Measurements from ENCODE around the gene NR0B2.
A peak's percentile ranks its signal among the peaks of the same experiment; 100 is the strongest.

Gene NR0B2

DNA sequence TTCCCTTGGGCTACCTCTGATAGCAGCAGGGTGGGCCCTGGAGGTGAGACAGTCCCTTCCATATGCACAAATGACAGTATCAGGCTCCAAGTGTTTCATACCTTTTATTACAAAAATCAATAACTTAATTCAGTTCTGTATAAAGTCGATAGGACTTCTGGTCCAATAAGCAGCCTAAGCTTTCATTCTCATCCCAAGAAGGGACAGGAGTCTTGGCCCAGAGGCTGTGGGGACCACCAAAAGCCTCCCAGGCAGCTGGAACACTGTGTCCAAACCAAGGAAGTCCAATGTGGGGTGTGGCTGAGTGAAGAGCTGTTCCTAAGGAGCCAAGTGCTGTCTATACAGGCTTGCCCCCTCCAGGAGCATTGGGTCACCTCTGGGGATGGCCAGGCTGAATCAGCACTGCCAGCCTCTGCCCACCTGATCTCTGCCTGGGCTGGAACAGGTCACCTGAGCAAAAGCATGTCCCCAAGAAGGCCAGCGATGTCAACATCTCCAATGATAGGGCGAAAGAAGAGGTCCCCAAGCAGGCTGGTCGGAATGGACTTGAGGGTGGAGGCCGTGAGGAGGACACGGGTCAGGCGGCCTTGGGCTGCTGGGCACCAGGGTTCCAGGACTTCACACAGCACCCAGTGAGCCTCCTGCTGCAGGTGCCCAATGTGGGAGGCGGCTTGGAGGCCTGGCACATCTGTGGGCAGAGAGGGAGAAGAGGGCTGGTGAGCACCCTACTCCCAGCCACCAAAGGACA is 2.2 kb downstream of the NR0B2 start:
- Histone ChIP-seq H3K4me2 (ENCODE audit: insufficient read depth, low read length, poor library complexity, severe bottlenecking) (no peak overlapping the region), H3K27ac (replicated peaks; ENCODE audit: low read length) (no peak overlapping the region), H3K9ac (ENCODE audit: low read depth, low read length, poor library complexity) (no peak overlapping the region), H2AK5ac (ENCODE audit: low read depth, low read length) (peak overlapping the region; percentile 56), H3K27me3 (ENCODE audit: control insufficient read depth in 3 of 3, insufficient read depth in 3 of 3, low read depth in 1 of 3, low read length in 3 of 3) (peaks cover 0 to 34% (median 2%) of the 10 kb centered on the region in 3 experiments), H2BK12ac (ENCODE audit: low read length) (peak overlapping the region; percentile 34), H4K91ac (ENCODE audit: low read depth, low read length, poor library complexity) (no peak overlapping the region), H3K4ac (ENCODE audit: low read length) (no peak overlapping the region), H2BK15ac (ENCODE audit: low read length) (peak overlapping the region; percentile 20), H3K14ac (ENCODE audit: low read length) (peak overlapping the region; percentile 31), H3K36me3 (replicated peaks in 1 of 2; ENCODE audit: control insufficient read depth in 2 of 2, insufficient read depth in 2 of 2, low read length in 2 of 2) (no peaks in the 10 kb centered on the region), H2AFZ (ENCODE audit: low read length) (no peak overlapping the region), H3K4me1 (ENCODE audit: control insufficient read depth in 2 of 2, insufficient read depth in 1 of 2, low read depth in 1 of 2, low read length in 2 of 2) (peaks cover 0 to 4% of the 10 kb centered on the region in 2 donors), H3K23ac (ENCODE audit: low read depth, low read length, poor library complexity) (peak overlapping the region; percentile 37), H3K79me1 (ENCODE audit: low read depth, low read length) (no peaks in the 10 kb centered on the region), H4K8ac (ENCODE audit: low read depth, low read length) (no peak overlapping the region), H3K4me3 (ENCODE audit: low read length in 2 of 2) (no peak overlapping the region), H2BK5ac (ENCODE audit: low read length) (no peak overlapping the region), H3K18ac (ENCODE audit: low read length) (peak overlapping the region; percentile 36), H2BK120ac (ENCODE audit: low read depth, low read length) (no peak overlapping the region), H3K9me3 (replicated peaks in 1 of 2; ENCODE audit: control insufficient read depth in 2 of 2, insufficient read depth in 1 of 2, low read depth in 1 of 2, low read length in 2 of 2) (no peaks in the 10 kb centered on the region)
- WGBS, 2 donors (ENCODE audit: extremely low coverage in 2 of 2, insufficient read length in 2 of 2, insufficient replicate concordance in 1 of 2) = no CpG with 5 or more reads among the region's 8 CpGs
- no peak for DNase-seq (ENCODE audit: low spot score)

DNA sequence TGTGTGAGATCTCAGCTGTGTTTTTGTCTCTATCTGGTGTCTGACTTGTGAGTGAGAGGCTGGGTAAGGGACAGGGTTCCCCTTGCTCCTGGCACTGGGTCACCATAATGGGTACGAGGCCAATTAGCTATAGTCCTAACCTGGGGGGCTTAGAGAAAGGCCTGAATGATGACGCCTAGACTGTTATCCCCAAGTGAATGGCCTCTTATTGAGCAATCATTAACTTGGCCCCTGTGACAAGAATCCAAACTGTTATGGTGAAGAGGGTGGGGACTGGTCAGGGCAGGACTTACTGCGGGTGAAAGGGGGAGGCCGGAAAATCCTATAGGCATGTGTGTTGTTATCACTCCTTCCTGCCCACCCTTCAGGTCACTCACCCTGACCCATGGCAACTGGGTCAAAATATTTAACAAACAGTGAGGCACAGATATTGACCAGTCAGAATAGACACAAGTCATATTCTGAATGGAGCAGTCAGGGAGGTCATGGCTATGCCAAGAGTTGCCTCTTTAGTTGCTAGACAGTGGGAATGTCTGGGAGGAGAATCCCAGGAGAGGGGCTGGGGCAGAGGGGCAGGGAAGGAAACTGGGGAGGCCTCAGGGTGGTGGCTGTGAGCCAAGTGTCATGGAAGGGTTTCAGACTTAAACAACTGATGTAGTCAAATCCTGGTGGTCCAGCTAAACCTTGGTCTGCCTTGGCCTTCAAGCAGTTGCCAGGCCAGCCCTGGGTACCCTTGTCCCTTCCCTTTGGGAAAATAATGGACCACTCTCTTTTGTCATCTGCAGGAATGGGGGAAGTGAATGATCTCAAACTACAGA is 3.2 kb downstream of the NR0B2 start:
- Histone ChIP-seq H3K9me3 (replicated peaks in 1 of 2; ENCODE audit: control insufficient read depth in 2 of 2, insufficient read depth in 1 of 2, low read depth in 1 of 2, low read length in 2 of 2) (no peaks in the 10 kb centered on the region), H2BK12ac (ENCODE audit: low read length) (no peak overlapping the region), H2AFZ (ENCODE audit: low read length) (no peak overlapping the region), H2BK5ac (ENCODE audit: low read length) (no peak overlapping the region), H3K18ac (ENCODE audit: low read length) (no peak overlapping the region), H3K23ac (ENCODE audit: low read depth, low read length, poor library complexity) (no peak overlapping the region), H3K27me3 (ENCODE audit: control insufficient read depth in 3 of 3, insufficient read depth in 3 of 3, low read depth in 1 of 3, low read length in 3 of 3) (peaks cover 0 to 34% (median 2%) of the 10 kb centered on the region in 3 experiments), H2AK5ac (ENCODE audit: low read depth, low read length) (no peak overlapping the region), H3K4ac (ENCODE audit: low read length) (no peak overlapping the region), H2BK120ac (ENCODE audit: low read depth, low read length) (no peak overlapping the region), H2BK15ac (ENCODE audit: low read length) (no peak overlapping the region), H3K79me1 (ENCODE audit: low read depth, low read length) (no peaks in the 10 kb centered on the region), H3K4me1 (ENCODE audit: control insufficient read depth in 2 of 2, insufficient read depth in 1 of 2, low read depth in 1 of 2, low read length in 2 of 2) (peaks cover 0 to 4% of the 10 kb centered on the region in 2 donors), H4K8ac (ENCODE audit: low read depth, low read length) (no peak overlapping the region), H4K91ac (ENCODE audit: low read depth, low read length, poor library complexity) (no peak overlapping the region), H3K27ac (replicated peaks; ENCODE audit: low read length) (no peak overlapping the region), H3K14ac (ENCODE audit: low read length) (no peak overlapping the region), H3K4me3 (ENCODE audit: low read length in 2 of 2) (no peak overlapping the region), H3K9ac (ENCODE audit: low read depth, low read length, poor library complexity) (no peak overlapping the region), H3K4me2 (ENCODE audit: insufficient read depth, low read length, poor library complexity, severe bottlenecking) (no peak overlapping the region), H3K36me3 (replicated peaks in 1 of 2; ENCODE audit: control insufficient read depth in 2 of 2, insufficient read depth in 2 of 2, low read length in 2 of 2) (no peaks in the 10 kb centered on the region)
- no CpG with 5 or more reads among the region's 4 CpGs for WGBS, 2 donors (ENCODE audit: extremely low coverage in 2 of 2, insufficient read length in 2 of 2, insufficient replicate concordance in 1 of 2)
- no peak for DNase-seq (ENCODE audit: low spot score)

DNA sequence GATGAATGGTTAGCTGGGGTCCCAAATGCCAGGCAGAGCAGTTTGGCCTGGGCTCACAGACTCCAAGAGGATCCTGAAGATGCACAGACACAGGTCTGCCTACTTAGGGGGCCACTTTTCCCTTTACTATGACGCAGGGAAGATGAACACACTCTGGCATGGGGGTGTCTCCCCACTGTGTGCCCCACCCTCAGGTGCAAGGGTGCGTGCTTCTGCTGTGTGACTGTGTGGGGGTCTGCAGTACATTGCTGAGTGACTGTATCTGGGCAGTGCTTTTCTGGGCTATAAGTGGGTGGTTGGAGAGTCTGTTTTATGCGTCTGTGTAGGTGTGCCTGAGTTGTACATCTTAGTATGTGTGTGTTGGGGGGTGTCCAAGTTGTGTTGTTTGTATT is 3.8 kb downstream of the NR0B2 start:
- Histone ChIP-seq H3K4me2 (ENCODE audit: insufficient read depth, low read length, poor library complexity, severe bottlenecking) (no peak overlapping the region), H3K79me1 (ENCODE audit: low read depth, low read length) (no peaks in the 10 kb centered on the region), H3K14ac (ENCODE audit: low read length) (no peak overlapping the region), H2BK5ac (ENCODE audit: low read length) (no peak overlapping the region), H3K23ac (ENCODE audit: low read depth, low read length, poor library complexity) (no peak overlapping the region), H3K27me3 (ENCODE audit: control insufficient read depth in 3 of 3, insufficient read depth in 3 of 3, low read depth in 1 of 3, low read length in 3 of 3) (peaks cover 0 to 34% (median 2%) of the 10 kb centered on the region in 3 experiments), H3K36me3 (replicated peaks in 1 of 2; ENCODE audit: control insufficient read depth in 2 of 2, insufficient read depth in 2 of 2, low read length in 2 of 2) (no peaks in the 10 kb centered on the region), H3K9me3 (replicated peaks in 1 of 2; ENCODE audit: control insufficient read depth in 2 of 2, insufficient read depth in 1 of 2, low read depth in 1 of 2, low read length in 2 of 2) (no peaks in the 10 kb centered on the region), H3K18ac (ENCODE audit: low read length) (no peak overlapping the region), H2AK5ac (ENCODE audit: low read depth, low read length) (no peak overlapping the region), H2AFZ (ENCODE audit: low read length) (no peak overlapping the region), H2BK12ac (ENCODE audit: low read length) (no peak overlapping the region), H3K9ac (ENCODE audit: low read depth, low read length, poor library complexity) (no peak overlapping the region), H3K27ac (replicated peaks; ENCODE audit: low read length) (no peak overlapping the region), H2BK120ac (ENCODE audit: low read depth, low read length) (no peak overlapping the region), H4K8ac (ENCODE audit: low read depth, low read length) (no peak overlapping the region), H3K4ac (ENCODE audit: low read length) (no peak overlapping the region), H3K4me1 (ENCODE audit: control insufficient read depth in 2 of 2, insufficient read depth in 1 of 2, low read depth in 1 of 2, low read length in 2 of 2) (peaks cover 0 to 4% of the 10 kb centered on the region in 2 donors), H4K91ac (ENCODE audit: low read depth, low read length, poor library complexity) (no peak overlapping the region), H3K4me3 (ENCODE audit: low read length in 2 of 2) (no peak overlapping the region), H2BK15ac (ENCODE audit: low read length) (no peak overlapping the region)
- DNase-seq (ENCODE audit: low spot score) = no peak
- no CpG with 5 or more reads among the region's 3 CpGs for WGBS, 2 donors (ENCODE audit: extremely low coverage in 2 of 2, insufficient read length in 2 of 2, insufficient replicate concordance in 1 of 2)

Measured in neuronal stem cell (in vitro differentiated cells).